ENCODE measurements around the gene CDC14B. TPM values are rescaled to one million over a fixed set of nuclear protein-coding genes. Genes with fewer than 3 reads are reported as not detected.

CDC14B gene
- total and polyA plus RNA-seq, 4 donors: 8.8 to 33.3 (median 11.3) TPM

DNA sequence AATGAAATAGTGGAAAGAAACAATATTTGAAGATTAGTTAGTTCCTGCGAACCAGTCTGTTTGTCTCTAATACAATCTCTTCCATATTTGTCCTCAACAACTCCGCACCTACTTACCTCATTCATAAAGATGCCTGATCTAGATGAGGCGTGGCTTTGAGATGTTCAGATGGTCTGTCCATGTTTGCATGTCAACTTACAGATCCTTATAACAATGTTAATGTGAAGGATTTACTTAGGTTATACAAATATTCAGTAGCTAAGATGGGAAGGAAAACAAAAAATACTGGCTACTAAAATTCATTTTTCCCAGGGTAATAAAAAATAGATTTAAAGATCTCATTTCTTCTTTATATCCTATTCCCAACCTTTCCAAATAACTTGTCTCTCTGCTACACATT lies 8.3 kb downstream of the CDC14B start:
- Histone ChIP-seq H3K9ac (ENCODE audit: low read depth in 1 of 2, low read length in 2 of 2) (peak overlapping the region in 1 of 2 donors; percentile 93), H3K27ac (ENCODE audit: low read depth in 1 of 2, low read length in 2 of 2) (peak overlapping the region; percentile 78 to 84), H3K4me1 (ENCODE audit: control insufficient read depth in 4 of 4, insufficient read depth in 4 of 4, low read length in 3 of 4) (peaks cover 5 to 18% (median 15%) of the 10 kb centered on the region in 4 donors), H3K27me3 (ENCODE audit: control insufficient read depth in 4 of 4, insufficient read depth in 4 of 4, low read length in 3 of 4) (no peaks in the 10 kb centered on the region), H3K4me3 (ENCODE audit: low read depth in 1 of 3, low read length in 3 of 3) (no peak overlapping the region), H3K9me3 (ENCODE audit: control insufficient read depth in 4 of 4, low read length in 3 of 4) (no peaks in the 10 kb centered on the region), H3K36me3 (ENCODE audit: control insufficient read depth in 4 of 4, insufficient read depth in 3 of 4, low read depth in 1 of 4, low read length in 3 of 4) (no peaks in the 10 kb centered on the region)
- TF ChIP-seq TAF1 (conservative IDR thresholded peaks at IDR 0.05) (no peak), SP1 (IDR thresholded peaks at IDR 0.05) (no peak), ZBTB33 (IDR thresholded peaks at IDR 0.05) (no peak), EGR1 (IDR thresholded peaks at IDR 0.05; ENCODE audit: low read depth in 2 of 2) (no peak)
- TF ChIP-seq, protein P1, sequence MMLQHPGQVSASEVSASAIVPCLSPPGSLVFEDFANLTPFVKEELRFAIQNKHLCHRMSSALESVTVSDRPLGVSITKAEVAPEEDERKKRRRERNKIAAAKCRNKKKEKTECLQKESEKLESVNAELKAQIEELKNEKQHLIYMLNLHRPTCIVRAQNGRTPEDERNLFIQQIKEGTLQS (IDR thresholded peaks at IDR 0.05): no peak
- no peak for DNase-seq (ENCODE audit: low spot score)
- 82% methylated on average over 3 of the region's 3 CpGs for WGBS

DNA sequence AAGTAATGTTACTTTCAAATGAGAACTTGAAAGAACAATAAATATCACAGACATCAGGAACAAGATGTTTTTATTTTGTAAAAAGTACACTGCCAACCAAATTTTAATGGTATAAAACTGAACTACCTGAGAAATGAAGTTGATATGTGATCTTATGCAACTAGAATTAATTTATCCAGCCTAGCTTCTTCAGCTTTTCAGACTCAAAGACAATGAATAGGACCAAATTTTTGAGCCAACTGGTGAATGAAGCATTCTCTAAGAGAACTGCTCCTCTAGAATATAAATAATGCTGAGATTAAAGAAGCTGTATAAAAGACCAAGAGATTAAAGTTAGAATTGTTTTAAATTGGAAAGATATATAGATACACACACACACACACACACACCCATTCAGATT lies 9.9 kb downstream of the CDC14B start:
- TF ChIP-seq HNF4G (IDR thresholded peaks at IDR 0.05) (no peak), ZBTB33 (IDR thresholded peaks at IDR 0.05) (no peak), FOXA2 (IDR thresholded peaks at IDR 0.05) (no peak), NR2F2 (IDR thresholded peaks at IDR 0.05) (no peak), HNF4A (conservative IDR thresholded peaks at IDR 0.05) (no peak), REST (IDR thresholded peaks at IDR 0.05) (no peak), CTCF (IDR thresholded peaks at IDR 0.05; ENCODE audit: low read depth, low read length, missing input control) (no peak), JUND (IDR thresholded peaks at IDR 0.05) (no peak), RAD21 (IDR thresholded peaks at IDR 0.05) (no peak), YY1 (IDR thresholded peaks at IDR 0.05) (no peak)
- TF ChIP-seq, protein P1 (IDR thresholded peaks at IDR 0.05): no peak
- no peaks in the 10 kb centered on the region for H3K36me3 ChIP-seq (ENCODE audit: control insufficient read depth in 4 of 4, insufficient read depth in 3 of 4, low read depth in 1 of 4, low read length in 3 of 4)
- no peaks in the 10 kb centered on the region for H3K27me3 ChIP-seq (ENCODE audit: control insufficient read depth in 4 of 4, insufficient read depth in 4 of 4, low read length in 3 of 4)
- no peak overlapping the region for H3K9ac ChIP-seq (ENCODE audit: low read depth in 1 of 2, low read length in 2 of 2)
- no peak overlapping the region for H3K4me3 ChIP-seq (ENCODE audit: low read depth in 1 of 3, low read length in 3 of 3)
- no peak for DNase-seq (ENCODE audit: low spot score)
- H3K27ac ChIP-seq (ENCODE audit: low read depth in 1 of 2, low read length in 2 of 2): no peak overlapping the region
- H3K4me1 ChIP-seq (ENCODE audit: control insufficient read depth in 4 of 4, insufficient read depth in 4 of 4, low read length in 3 of 4): peaks cover 7 to 22% (median 15%) of the 10 kb centered on the region in 4 donors
- H3K9me3 ChIP-seq (ENCODE audit: control insufficient read depth in 4 of 4, low read length in 3 of 4): no peaks in the 10 kb centered on the region

Data from liver (tissue), 9 donors.